ENCODE results near the gene MTUS2.
A peak's percentile ranks its signal among the peaks of the same experiment; 100 is the strongest.

The MTUS2 gene

DNA sequence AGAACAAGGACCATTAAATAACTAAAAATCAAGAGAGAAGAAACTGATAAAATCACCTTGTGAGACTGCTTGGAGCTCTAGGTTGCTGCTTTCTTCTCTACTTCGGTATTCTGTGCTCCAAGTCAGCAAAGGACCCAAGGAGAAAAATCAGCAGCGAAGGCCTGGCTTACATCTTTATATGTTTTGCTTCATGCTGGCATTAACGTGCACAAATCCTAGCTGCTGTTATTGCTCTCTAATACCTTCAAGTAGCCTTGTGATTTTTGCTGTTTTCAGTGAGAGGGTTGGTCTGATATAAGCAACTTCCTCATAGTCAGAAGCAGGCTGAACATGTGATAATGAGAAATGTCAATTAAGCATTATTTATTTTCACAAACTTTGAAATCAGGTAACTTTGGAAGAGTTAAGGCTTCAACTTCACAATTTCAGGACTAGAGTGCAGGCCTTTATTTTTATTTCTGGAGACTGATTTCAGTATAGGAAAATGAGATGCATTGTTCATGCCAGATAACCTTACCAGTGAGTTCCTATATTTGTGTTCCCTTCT is 410.2 kb downstream of the MTUS2 start:
- DNase-seq (ENCODE audit: extremely low spot score) = no peak
- TF ChIP-seq, protein P1, sequence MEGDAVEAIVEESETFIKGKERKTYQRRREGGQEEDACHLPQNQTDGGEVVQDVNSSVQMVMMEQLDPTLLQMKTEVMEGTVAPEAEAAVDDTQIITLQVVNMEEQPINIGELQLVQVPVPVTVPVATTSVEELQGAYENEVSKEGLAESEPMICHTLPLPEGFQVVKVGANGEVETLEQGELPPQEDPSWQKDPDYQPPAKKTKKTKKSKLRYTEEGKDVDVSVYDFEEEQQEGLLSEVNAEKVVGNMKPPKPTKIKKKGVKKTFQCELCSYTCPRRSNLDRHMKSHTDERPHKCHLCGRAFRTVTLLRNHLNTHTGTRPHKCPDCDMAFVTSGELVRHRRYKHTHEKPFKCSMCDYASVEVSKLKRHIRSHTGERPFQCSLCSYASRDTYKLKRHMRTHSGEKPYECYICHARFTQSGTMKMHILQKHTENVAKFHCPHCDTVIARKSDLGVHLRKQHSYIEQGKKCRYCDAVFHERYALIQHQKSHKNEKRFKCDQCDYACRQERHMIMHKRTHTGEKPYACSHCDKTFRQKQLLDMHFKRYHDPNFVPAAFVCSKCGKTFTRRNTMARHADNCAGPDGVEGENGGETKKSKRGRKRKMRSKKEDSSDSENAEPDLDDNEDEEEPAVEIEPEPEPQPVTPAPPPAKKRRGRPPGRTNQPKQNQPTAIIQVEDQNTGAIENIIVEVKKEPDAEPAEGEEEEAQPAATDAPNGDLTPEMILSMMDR (IDR thresholded peaks at IDR 0.05; ENCODE audit: control extremely low read depth, extremely low read depth, low read depth, missing control alignments) = no peak
- POLR2A ChIA-PET = no interaction called here
- CTCF ChIA-PET = no interaction called here

DNA sequence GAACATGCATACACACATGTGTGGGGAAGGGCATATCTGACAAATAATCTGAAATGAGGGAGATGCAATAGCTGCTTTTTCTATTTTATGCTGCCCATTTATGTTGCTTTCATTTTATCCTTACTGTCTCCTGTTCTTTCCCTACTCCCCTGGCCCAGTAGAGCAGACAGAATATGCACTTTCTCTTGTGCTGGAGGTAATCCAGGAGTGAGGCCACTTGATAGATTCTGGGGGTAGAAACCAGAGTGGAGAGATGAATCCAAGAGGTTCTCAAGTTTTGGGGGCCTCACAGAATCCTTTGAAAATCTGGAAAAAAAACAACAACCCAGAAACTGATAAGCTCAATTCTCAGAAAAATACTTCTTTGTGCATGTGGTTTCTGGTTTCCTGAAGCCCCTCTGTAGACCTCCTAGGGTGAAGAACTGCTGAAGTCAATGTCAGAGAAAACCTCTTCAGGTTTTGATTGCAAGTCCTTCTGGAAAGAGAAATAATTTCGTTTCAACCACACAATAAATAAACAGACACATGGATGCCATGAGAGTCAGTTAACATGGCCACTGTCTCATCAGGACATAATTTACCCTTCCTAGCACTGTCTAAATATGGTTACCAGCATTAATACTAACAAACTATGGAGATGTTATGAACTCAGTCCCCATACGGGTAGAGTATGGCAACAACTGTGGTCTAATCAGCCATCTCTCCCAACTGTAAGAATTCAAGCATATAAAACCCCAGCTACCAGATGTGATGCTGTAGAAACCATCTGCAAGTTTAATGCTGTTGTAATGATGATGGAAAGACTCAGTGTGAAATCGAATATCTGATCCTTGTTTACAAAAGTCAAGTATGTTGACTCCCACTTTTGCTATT is 419.8 kb downstream of the MTUS2 start:
- POLR2A ChIA-PET = no interaction called here
- TF ChIP-seq, protein P1 (IDR thresholded peaks at IDR 0.05; ENCODE audit: control extremely low read depth, extremely low read depth, low read depth, missing control alignments) = no peak
- CTCF ChIA-PET = no interaction called here
- no peak for DNase-seq (ENCODE audit: extremely low spot score)

DNA sequence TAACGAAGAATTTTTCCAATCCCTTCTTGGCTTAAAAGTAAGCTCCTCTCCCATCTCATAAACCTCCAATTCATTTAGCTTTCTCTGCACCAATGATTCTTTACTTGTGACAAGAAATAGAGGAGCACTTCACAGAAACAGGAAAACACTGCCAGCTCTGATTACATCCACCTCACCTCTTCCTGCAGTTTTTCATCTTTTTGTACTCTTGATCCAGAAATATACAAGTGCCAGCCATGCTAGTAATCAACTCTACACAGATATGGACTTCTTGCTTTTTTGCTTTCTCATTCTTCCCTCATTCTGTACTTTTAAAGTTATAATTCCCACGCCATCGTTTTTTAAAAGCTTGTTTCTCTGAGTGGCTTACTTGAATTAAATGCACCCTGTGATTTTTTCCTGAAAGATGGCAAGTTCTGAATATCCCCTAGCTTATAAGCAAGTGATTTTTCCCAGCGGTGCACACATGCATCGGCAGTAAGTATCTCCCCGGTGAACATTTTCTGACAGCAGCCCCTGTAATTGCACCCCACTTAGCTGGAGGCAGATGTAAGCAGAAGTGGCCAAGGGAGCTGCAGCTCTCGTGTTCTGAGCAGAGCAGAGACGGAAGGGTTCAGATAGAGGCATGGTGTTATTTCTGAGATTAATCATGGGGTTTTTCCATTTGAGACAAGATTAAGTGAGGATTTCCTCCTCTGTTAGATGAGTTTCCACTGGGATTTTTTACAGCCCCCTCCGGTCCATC is 434.7 kb downstream of the MTUS2 start:
- ChIA-PET POLR2A (no interaction called here), CTCF (interaction anchor here (0.9 to 1.7 kb wide), 3 partner anchors 10 to 176 kb away, joined by 3 to 4 read pairs (median 3); no protein-coding TSS in a partner anchor)
- TF ChIP-seq, protein P1 (IDR thresholded peaks at IDR 0.05; ENCODE audit: control extremely low read depth, extremely low read depth, low read depth, missing control alignments) = no peak
- no peak for DNase-seq (ENCODE audit: extremely low spot score)

DNA sequence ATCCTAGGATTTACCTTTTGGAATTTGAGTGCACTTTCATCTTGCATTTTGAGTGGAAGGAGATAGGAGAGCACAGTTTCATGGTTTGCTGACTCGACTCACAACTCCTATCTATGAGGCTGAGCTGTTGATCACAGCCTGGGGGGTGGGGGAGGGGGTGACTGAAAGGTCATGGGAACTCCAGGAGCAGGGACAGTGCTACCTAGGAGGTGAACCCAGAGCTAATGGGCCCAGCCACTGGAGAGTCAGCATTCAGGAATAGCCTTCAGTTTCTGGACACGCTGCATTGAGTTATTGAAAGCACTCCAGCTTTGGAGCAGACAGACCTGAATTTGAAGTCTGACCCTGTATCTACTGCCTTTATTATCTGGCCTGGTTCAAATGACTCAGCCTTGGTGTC is 435.4 kb downstream of the MTUS2 start:
- TF ChIP-seq, protein P1 (IDR thresholded peaks at IDR 0.05; ENCODE audit: control extremely low read depth, extremely low read depth, low read depth, missing control alignments) = no peak
- ChIA-PET POLR2A (no interaction called here), CTCF (no interaction called here)
- DNase-seq (ENCODE audit: extremely low spot score) = no peak

DNA sequence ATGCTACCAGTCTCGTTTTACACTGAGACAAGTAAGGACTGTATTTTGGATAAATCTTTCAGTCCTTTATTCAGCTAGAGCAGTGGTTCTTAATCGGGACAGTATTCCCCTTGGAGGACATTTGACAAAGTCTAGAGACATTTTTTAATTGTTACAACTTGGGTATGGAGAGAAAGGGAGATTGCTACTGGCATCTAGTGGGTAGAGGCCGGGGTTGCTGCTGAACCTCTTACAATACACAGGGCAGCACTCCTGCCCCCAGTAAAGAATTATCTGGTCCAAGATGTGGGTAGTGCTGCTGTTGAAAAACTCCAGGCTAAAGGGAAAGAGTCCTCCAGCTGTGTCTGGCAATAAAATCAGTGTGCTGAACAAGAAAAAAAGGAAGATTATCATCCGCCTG is 440.5 kb downstream of the MTUS2 start:
- TF ChIP-seq, protein P1 (IDR thresholded peaks at IDR 0.05; ENCODE audit: control extremely low read depth, extremely low read depth, low read depth, missing control alignments) = peak; percentile 5
- CTCF ChIA-PET = interaction anchor here (1.1 to 1.9 kb wide), 4 partner anchors 11 to 40 kb away, joined by 3 to 6 read pairs (median 4); no protein-coding TSS in a partner anchor

DNA sequence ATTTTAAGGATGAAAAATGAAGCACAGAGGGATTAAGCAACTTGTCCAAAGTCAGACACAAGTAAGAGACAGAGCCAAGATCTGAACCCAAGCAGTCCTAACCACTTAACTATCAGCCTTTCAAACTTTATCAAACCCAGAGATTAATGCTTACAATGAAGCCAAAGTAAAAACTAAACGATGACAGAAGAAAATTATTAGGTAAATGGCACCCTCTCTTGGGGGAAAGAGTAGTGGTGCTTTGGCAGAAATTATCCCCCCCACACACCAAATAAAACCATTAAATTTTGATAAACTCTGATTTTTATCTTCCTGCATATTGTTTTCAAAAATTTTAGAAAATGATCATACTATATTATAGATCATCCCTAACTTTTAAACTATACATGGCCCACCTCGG is 446.1 kb downstream of the MTUS2 start:
- ChIA-PET CTCF (no interaction called here), POLR2A (no interaction called here)
- no peak for DNase-seq (ENCODE audit: extremely low spot score)
- TF ChIP-seq, protein P1 (IDR thresholded peaks at IDR 0.05; ENCODE audit: control extremely low read depth, extremely low read depth, low read depth, missing control alignments) = no peak

More for the DNA sequence above, 440.5 kb downstream of the MTUS2 start:
- no peak for DNase-seq (ENCODE audit: extremely low spot score)
- POLR2A ChIA-PET = no interaction called here

All from GM10248 (cell line).